Loucy (cell line): Measurements from ENCODE around the gene SULT1C3.

Experiments
- EZH2phosphoT487 ChIP-seq: fragments of 200-600 bp; IDR thresholded peaks from 2 replicates; pipeline ENCODE4 v1.6.1; 2018; ENCODE audit warnings: antibody characterized with exemption, mild to moderate bottlenecking, moderate library complexity, borderline replicate concordance
- TF ChIP-seq, protein P1 (sequence below): fragments of 200-600 bp; sonication (generic); conservative IDR thresholded peaks from 2 replicates; pipeline ENCODE4 v1.5.1; 2014; ENCODE audit warnings: mild to moderate bottlenecking, antibody characterized with exemption, low read length

DNA sequence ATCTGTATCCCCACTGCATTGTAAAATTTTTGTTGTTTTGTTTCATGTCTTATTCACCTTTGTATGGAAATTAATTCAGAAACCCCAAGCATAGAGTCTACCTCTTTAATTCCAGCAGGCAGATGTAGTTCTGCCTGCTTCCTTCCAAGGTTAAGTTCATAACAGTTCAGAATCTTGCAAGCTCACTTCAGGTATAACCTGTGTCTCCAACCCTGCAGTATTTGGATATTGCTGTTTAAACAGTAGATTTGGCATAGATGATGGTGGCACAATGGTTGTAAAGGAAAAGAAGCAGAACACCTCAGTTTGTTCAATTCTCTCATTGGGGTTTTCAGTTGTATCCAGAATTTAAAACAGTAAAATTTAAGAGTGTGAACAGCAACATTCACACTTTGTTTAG, 70.1 kb downstream of the SULT1C3 start:
- TF ChIP-seq, protein P1, sequence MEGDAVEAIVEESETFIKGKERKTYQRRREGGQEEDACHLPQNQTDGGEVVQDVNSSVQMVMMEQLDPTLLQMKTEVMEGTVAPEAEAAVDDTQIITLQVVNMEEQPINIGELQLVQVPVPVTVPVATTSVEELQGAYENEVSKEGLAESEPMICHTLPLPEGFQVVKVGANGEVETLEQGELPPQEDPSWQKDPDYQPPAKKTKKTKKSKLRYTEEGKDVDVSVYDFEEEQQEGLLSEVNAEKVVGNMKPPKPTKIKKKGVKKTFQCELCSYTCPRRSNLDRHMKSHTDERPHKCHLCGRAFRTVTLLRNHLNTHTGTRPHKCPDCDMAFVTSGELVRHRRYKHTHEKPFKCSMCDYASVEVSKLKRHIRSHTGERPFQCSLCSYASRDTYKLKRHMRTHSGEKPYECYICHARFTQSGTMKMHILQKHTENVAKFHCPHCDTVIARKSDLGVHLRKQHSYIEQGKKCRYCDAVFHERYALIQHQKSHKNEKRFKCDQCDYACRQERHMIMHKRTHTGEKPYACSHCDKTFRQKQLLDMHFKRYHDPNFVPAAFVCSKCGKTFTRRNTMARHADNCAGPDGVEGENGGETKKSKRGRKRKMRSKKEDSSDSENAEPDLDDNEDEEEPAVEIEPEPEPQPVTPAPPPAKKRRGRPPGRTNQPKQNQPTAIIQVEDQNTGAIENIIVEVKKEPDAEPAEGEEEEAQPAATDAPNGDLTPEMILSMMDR, result no peak
- TF ChIP-seq EZH2phosphoT487, result no peak
